Smooth muscle cell (in vitro differentiated cells): ENCODE results near the gene ISCA2. TPM values are rescaled to one million over a fixed set of nuclear protein-coding genes. Genes with fewer than 3 reads are reported as not detected.

Source experiments
- DNase-seq: peaks from one replicate; lab custom pipeline; 2025; ENCODE audit not compliant: unreplicated experiment; lab: John Stamatoyannopoulos, UW
- H2AFZ ChIP-seq: fragments of 200-600 bp; sonication (generic); 2 replicates; pipeline ENCODE4 v1.6.0; 2016; ENCODE audit warnings: antibody characterized with exemption, low read depth, mild to moderate bottlenecking
- H3F3A ChIP-seq: fragments of 200-600 bp; sonication (generic); 2 replicates; pipeline ENCODE4 v1.6.0; 2017; ENCODE audit warnings: antibody characterized with exemption, low read depth
- H3K27ac ChIP-seq: fragments of 200-600 bp; sonication (generic); 2 replicates; pipeline ENCODE4 v1.5.1; 2016; ENCODE audit warnings: low read depth, mild to moderate bottlenecking
- H3K27me3 ChIP-seq: fragments of 200-600 bp; sonication (generic); 2 replicates; pipeline ENCODE4 v1.6.1; 2016; ENCODE audit warnings: low read depth, mild to moderate bottlenecking
- H3K36me3 ChIP-seq: fragments of 200-600 bp; sonication (generic); 2 replicates; pipeline ENCODE4 v1.5.1; 2016; ENCODE audit warnings: low read depth
- H3K4me1 ChIP-seq: fragments of 200-600 bp; sonication (generic); 2 replicates; pipeline ENCODE4 v1.5.1; 2016; ENCODE audit warnings: low read depth
- H3K4me2 ChIP-seq: fragments of 200-600 bp; sonication (generic); 2 replicates; pipeline ENCODE4 v1.6.0; 2016; ENCODE audit warnings: mild to moderate bottlenecking
- H3K4me3 ChIP-seq: fragments of 200-600 bp; sonication (generic); 2 replicates; pipeline ENCODE4 v1.5.1; 2016; ENCODE audit warnings: mild to moderate bottlenecking
- H3K79me2 ChIP-seq: fragments of 200-600 bp; sonication (generic); 2 replicates; pipeline ENCODE4 v1.6.0; 2016; ENCODE audit warnings: low read depth, mild to moderate bottlenecking
- H3K9ac ChIP-seq: fragments of 200-600 bp; sonication (generic); 2 replicates; pipeline ENCODE4 v1.6.0; 2016; ENCODE audit warnings: low read depth
- H3K9me3 ChIP-seq: fragments of 200-600 bp; sonication (generic); replicated peaks from 2 replicates; pipeline ENCODE4 v1.5.1; 2016; ENCODE audit warnings: low read depth
- H4K20me1 ChIP-seq: fragments of 200-600 bp; sonication (generic); 2 replicates; pipeline ENCODE4 v1.6.0; 2016; ENCODE audit warnings: low read depth
- WGBS: methylation state at CpG from one replicate; pipeline ENCODE4 v1.1.7; 2016; ENCODE audit warnings: low lambda C conversion rate; 5-methylcytosine and 5-hydroxymethylcytosine counted together
- polyA plus RNA-seq: library from polyadenylated mRNA; unstranded; fragments of >200 nt; fragmentation: Nextera tagmentation; extraction: Ambion mirVana; gene quantifications from 2 replicates; pipeline ENCODE4 v1.2.1, GENCODE V29; 2016
- total RNA-seq: library from RNA; depleted of rRNA; stranded (reverse); fragments of >200 nt; gene quantifications from 2 replicates; pipeline ENCODE4 v1.2.3, GENCODE V29; 2014
- TF ChIP-seq, protein P1 (sequence below): fragments of 200-600 bp; sonication (generic); IDR thresholded peaks from 2 replicates; pipeline ENCODE4 v1.5.1; 2017; ENCODE audit warnings: borderline replicate concordance, mild to moderate bottlenecking, antibody characterized with exemption; ENCODE audit not compliant: insufficient read depth, poor library complexity, severe bottlenecking

ISCA2 gene
- total and polyA plus RNA-seq, 2 experiments from 2014 or later = 15.0 to 65.8 TPM

- Histone ChIP-seq H2AFZ (no peak overlapping the region), H3K4me2 (no peak overlapping the region), H4K20me1 (no peaks in the 10 kb centered on the region), H3K36me3 (no peaks in the 10 kb centered on the region), H3K4me1 (peaks cover 7% of the 10 kb centered on the region), H3K4me3 (no peak overlapping the region), H3F3A (no peaks in the 10 kb centered on the region), H3K27ac (no peak overlapping the region), H3K79me2 (no peaks in the 10 kb centered on the region), H3K27me3 (no peaks in the 10 kb centered on the region), H3K9me3 (no peaks in the 10 kb centered on the region), H3K9ac (no peak overlapping the region)
- WGBS = 86% methylated on average over 8 of the region's 8 CpGs
- DNase-seq = no peak
- TF ChIP-seq, protein P1, sequence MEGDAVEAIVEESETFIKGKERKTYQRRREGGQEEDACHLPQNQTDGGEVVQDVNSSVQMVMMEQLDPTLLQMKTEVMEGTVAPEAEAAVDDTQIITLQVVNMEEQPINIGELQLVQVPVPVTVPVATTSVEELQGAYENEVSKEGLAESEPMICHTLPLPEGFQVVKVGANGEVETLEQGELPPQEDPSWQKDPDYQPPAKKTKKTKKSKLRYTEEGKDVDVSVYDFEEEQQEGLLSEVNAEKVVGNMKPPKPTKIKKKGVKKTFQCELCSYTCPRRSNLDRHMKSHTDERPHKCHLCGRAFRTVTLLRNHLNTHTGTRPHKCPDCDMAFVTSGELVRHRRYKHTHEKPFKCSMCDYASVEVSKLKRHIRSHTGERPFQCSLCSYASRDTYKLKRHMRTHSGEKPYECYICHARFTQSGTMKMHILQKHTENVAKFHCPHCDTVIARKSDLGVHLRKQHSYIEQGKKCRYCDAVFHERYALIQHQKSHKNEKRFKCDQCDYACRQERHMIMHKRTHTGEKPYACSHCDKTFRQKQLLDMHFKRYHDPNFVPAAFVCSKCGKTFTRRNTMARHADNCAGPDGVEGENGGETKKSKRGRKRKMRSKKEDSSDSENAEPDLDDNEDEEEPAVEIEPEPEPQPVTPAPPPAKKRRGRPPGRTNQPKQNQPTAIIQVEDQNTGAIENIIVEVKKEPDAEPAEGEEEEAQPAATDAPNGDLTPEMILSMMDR = no peak
Observed at GRCh38 chr14:74507085-74507484, 13.5 kb downstream of the ISCA2 start.

DNA sequence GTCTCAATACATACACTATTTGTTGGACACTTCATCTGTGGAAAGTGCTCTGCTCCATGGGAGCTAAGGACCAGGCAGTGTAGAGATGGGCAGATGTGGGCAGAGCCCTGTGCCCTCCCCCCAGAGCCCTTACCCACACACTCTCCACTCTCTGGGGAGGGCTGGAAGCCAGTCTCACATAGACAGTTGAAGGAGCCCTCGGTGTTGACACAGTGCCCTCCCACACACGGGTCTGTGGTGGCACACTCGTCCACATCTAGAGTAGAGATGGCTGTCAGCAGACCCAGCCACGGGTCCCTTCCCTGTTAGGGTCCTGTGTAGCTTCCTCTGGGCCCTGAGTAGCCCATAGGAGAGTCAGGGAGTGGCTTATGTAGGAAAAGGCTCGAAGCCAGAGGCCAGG is 14.3 kb downstream of the ISCA2 start:
- no peak overlapping the region for H3K9ac ChIP-seq
- peaks cover 7% of the 10 kb centered on the region for H3K4me1 ChIP-seq
- H3K4me3 ChIP-seq = no peak overlapping the region
- H3K27me3 ChIP-seq = no peaks in the 10 kb centered on the region
- no peak overlapping the region for H3K27ac ChIP-seq
- TF ChIP-seq, protein P1 = no peak
- H2AFZ ChIP-seq = no peak overlapping the region
- H4K20me1 ChIP-seq = no peaks in the 10 kb centered on the region
- H3K9me3 ChIP-seq = no peaks in the 10 kb centered on the region
- H3F3A ChIP-seq = no peaks in the 10 kb centered on the region
- no peaks in the 10 kb centered on the region for H3K79me2 ChIP-seq
- no peaks in the 10 kb centered on the region for H3K36me3 ChIP-seq
- no peak overlapping the region for H3K4me2 ChIP-seq
- DNase-seq = no peak
- 78% methylated on average over 5 of the region's 5 CpGs for WGBS

GRCh38 chr14:74508292-74508731 is 14.7 kb downstream of the ISCA2 start:
- no peak for DNase-seq
- no peaks in the 10 kb centered on the region for H3K36me3 ChIP-seq
- H3K27ac ChIP-seq = no peak overlapping the region

GRCh38 chr14:74508844-74509428 is 15.4 kb downstream of the ISCA2 start:
- Histone ChIP-seq H3K9me3 (no peaks in the 10 kb centered on the region), H4K20me1 (no peaks in the 10 kb centered on the region), H3K79me2 (no peaks in the 10 kb centered on the region), H3K27me3 (no peaks in the 10 kb centered on the region), H3K36me3 (peaks cover under 1% of the 10 kb centered on the region), H3F3A (no peaks in the 10 kb centered on the region), H3K4me2 (no peak overlapping the region), H3K4me1 (peaks cover 7% of the 10 kb centered on the region), H3K27ac (no peak overlapping the region), H2AFZ (no peak overlapping the region), H3K4me3 (no peak overlapping the region), H3K9ac (no peak overlapping the region)
- DNase-seq = no peak
- 94% methylated on average over 13 of the region's 13 CpGs for WGBS
- TF ChIP-seq, protein P1 = no peak

More at GRCh38 chr14:74508292-74508731, 14.7 kb downstream of the ISCA2 start:
- Histone ChIP-seq H3K9me3 (no peaks in the 10 kb centered on the region), H3K4me3 (no peak overlapping the region), H3K4me2 (no peak overlapping the region), H3F3A (no peaks in the 10 kb centered on the region), H2AFZ (no peak overlapping the region), H3K79me2 (no peaks in the 10 kb centered on the region), H3K4me1 (peaks cover 7% of the 10 kb centered on the region), H3K27me3 (no peaks in the 10 kb centered on the region), H3K9ac (no peak overlapping the region), H4K20me1 (no peaks in the 10 kb centered on the region)
- WGBS = 61% methylated on average over 13 of the region's 15 CpGs
- TF ChIP-seq, protein P1 = peak; percentile 14
